ENCODE measurements around the gene PHF21A.

PHF21A gene

GRCh38 chr11:45930951-45931570 lies 190.2 kb downstream of the PHF21A start:
- DNase-seq: no peak

- peak; percentile 75 for DNase-seq
Measured at GRCh38 chr11:45930031-45930794, 191.0 kb downstream of the PHF21A start.

GRCh38 chr11:45929486-45930030 lies 191.7 kb downstream of the PHF21A start:
- no peak for DNase-seq

- DNase-seq: no peak
Measured at GRCh38 chr11:45928535-45929215, 192.6 kb downstream of the PHF21A start.

DNA sequence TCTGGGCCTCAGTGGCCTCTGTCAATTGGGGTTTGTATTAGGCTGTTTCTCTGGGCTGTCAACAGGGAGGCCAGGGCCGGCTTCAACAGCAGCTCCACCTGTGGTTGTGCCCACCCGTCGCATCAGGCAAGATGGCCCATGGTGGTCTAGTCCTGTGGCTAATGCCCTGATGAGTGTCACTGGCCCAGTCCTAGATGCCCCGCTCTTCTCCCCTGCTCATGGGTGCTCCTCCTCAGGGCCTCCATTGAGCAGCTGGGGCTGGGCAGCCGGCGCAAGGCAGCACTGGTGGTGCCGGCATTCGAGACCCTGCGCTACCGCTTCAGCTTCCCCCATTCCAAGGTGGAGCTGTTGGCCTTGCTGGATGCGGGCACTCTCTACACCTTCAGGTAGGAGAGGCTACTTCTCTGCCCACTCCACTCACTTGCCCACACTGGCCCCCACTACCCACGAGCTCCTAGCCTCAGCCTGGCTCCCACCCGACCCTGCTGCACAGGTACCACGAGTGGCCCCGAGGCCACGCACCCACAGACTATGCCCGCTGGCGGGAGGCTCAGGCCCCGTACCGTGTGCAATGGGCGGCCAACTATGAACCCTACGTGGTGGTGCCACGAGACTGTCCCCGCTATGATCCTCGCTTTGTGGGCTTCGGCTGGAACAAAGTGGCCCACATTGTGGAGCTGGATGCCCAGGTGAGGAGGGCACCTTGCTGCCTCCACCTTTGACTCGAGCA lies 193.4 kb downstream of the PHF21A start:
- DNase-seq: no peak

DNA sequence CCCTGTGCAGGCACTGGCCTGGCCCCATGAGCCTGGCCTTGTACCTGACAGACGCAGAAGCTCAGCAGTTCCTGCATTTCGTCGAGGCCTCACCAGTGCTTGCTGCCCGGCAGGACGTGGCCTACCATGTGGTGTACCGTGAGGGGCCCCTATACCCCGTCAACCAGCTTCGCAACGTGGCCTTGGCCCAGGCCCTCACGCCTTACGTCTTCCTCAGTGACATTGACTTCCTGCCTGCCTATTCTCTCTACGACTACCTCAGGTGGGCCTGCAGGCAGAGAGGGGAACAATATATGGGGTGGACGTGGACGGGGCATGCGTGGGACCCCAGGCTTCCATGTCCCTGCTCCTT lies 193.9 kb downstream of the PHF21A start:
- no peak for DNase-seq

DNA sequence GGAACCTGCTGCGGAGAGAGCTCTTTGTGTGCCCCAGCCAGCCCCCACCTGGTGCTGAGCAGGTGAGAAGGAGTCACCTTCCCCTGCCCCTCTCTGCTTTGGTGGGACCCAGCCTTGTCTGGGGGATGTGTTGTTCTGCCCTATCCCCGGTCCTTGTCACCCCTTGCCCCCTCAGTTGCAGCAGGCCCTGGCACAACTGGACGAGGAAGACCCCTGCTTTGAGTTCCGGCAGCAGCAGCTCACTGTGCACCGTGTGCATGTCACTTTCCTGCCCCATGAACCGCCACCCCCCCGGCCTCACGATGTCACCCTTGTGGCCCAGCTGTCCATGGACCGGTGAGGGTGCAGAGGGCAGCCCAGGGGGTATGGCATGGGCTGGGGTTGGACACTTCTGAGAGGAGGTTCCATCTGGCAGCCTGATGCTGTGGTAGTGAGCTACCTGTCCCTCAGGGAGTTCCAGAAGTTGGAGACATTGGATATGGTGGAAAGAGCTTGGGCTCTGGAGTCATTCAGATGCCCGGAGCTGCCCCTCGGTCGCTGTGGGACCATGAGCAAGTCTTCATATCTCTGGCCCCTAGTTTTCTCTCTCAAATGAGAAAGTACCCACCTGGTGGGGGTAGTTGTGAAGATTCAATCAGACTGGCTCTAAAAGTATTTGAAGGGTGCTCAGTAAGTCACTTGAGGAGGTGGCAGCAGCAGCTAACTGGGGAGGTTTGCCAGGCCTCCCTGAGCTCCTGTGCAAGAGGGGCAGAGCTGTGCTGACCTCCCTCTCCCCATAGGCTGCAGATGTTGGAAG lies 194.5 kb downstream of the PHF21A start:
- DNase-seq: no peak

GRCh38 chr11:45926001-45926401 lies 195.3 kb downstream of the PHF21A start:
- no peak for DNase-seq

- DNase-seq: no peak
Measured at GRCh38 chr11:45925550-45925949, 195.7 kb downstream of the PHF21A start.

- DNase-seq: no peak
Measured at GRCh38 chr11:45924927-45925326, 196.3 kb downstream of the PHF21A start.

DNA sequence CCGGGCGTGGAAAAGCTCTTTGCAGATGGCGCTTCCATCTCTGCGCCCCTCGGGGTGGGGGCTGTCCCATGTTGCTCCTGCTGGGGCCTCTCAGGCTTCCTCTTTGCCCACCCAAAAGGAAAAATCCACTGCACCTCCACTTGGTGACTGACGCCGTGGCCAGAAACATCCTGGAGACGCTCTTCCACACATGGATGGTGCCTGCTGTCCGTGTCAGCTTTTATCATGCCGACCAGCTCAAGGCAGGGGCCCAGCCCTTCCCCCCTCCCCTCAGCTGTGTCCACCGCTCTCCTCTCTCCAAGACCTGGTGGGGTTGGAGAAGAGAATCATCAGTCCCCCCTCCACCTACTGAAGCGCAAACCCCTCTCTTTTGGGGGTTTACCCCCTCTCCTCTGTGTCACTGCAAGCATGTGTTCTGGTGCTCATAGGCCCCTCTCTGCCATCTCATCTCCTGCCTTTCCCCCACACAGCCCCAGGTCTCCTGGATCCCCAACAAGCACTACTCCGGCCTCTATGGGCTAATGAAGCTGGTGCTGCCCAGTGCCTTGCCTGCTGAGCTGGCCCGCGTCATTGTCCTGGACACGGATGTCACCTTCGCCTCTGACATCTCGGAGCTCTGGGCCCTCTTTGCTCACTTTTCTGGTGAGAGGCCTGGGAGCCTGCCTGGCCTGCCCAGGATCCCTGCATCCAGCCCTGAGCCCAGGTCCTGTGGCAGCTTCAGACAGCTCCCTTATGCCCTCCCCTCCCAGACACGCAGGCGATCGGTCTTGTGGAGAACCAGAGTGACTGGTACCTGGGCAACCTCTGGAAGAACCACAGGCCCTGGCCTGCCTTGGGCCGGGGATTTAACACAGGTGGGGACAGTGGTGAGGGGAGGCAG lies 197.0 kb downstream of the PHF21A start:
- DNase-seq: no peak

- no peak for DNase-seq
Measured at GRCh38 chr11:45922425-45923082, 198.7 kb downstream of the PHF21A start, which contains the start of gene LARGE2. TSS of gene LARGE2 (plus strand) at chr11:45922656. CDS start at chr11:45922883, 227 bp downstream.

DNA sequence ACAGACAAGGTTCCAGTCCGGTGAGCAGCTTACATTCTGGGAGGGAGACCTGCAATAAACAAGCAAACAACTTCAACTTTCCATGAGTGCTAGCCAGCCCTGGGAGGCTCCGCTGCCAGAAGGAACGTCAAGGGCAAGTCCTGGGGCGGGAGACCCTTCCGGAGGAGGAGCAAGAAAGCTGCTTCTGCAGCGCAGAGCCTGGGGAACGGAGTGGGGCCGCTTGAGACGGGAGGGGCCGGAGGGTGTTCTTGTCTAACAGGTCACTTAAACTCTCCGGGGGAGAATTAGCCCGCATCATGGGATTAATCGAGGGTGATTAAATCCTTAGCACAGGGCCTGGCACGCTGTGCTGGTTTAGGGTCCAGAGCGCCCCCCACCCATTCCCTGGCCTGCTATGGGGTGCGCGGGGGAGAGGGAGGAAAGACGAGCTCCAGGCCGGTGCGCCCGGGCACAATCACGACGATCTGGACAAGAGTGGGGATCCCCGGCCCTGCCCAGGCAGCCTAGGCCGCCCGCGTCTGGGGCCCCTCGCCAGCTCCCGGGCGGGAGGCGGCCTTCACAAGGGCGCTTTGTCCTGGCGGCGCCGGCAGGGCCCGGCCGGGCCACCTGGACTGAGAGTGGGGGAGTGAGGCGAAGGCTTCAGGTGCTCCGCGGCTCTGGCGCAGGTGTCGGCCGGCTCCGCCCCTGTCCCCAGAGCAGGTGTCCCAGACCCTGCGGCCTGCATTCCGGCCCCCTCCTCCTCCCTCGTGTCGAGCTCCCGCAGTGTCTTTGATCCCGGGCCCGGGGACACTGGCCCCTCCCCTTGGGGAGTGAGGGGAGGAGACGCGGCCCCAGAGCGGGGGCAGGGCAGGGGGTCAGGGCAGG lies 199.5 kb downstream of the PHF21A start:
- peak; percentile 22 for DNase-seq

DNA sequence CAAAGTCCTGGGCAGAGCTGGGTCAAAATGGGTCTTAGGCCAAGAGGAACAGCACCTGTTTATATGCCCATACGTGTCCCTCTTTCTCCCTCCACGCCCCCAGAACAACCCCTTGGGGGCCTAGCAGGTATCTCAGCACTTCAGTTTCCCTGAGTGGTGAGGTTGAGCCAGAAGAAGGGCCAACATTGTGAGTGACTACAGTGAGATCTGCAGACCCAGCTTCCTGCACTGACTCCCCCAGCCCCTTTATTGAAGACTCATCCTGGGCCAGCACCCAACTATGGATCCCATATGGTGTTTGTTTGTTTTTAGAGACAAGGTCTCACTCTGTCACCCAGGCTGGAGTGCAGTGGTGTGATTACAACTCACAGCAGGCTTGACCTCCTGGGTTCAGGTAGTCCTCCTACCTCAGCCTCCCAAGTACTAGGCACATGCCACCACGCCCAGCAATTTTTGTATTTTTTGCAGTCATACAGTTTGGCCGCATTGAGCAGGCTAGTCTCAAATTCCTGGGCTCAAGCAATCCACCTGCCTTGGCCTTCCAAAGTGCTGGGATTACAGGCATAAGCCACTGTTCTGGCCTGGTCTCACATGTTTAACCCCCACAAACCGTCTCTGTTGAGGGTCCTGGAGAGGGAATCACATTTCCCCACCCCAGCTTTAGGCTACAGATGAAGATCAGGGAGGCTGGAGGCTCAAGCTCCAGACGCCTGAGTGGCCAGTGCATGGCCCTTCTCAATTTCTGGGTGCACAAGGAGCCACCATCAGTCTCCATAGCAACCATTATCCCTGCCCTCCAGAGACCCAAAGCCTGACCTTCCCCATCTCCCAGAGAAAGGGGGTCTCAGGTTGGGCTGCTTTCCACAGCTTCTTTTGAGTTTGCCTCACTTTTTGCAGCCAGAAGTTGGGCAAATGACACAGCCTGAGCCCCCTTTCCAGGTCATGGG lies 200.4 kb downstream of the PHF21A start:
- no peak for DNase-seq

- DNase-seq: no peak
Measured at GRCh38 chr11:45919806-45920530, 201.3 kb downstream of the PHF21A start.

- DNase-seq: no peak
Measured at GRCh38 chr11:45918962-45919675, 202.1 kb downstream of the PHF21A start.

Measured in NCI-H1092 treated with DMSO at 0.1 percent for 48 hours (cell line).